ENCODE data around the gene NDUFV3.
"Not testable (repeated sequence)": the region's sequence is repeated elsewhere in the genome, so short reads cannot be mapped to it uniquely, and the experiment has no call there.

Gene NDUFV3

DNA sequence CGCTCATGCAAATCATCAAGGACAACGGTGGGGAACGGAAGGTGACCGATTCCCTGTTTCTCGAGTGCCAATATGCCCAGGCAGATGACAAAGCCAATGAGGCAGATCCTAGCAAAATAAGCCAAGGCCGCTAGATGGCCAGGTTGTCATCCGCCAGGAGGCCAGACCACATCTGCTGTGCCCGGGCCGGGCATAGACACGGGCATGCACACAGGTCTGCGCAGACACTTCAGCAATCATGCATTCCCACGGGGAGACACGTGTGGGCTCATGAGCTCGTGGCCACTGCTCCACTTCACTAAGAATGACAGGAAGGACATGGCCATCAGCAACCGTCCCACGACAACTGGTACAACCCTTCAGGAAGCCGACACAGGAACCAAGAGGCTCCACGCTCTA lies 37.2 kb upstream of the NDUFV3 start:
- no peak for DNase-seq (ENCODE audit: extremely low read depth in 1 of 2, low read depth in 1 of 2)

- no peak for DNase-seq (ENCODE audit: extremely low read depth in 1 of 2, low read depth in 1 of 2)
These were observed 35.9 kb upstream of the NDUFV3 start for GRCh38 chr21:42857216-42857615.

- DNase-seq (ENCODE audit: extremely low read depth in 1 of 2, low read depth in 1 of 2), result no peak
These were observed 34.8 kb upstream of the NDUFV3 start for GRCh38 chr21:42858185-42858847.

DNA sequence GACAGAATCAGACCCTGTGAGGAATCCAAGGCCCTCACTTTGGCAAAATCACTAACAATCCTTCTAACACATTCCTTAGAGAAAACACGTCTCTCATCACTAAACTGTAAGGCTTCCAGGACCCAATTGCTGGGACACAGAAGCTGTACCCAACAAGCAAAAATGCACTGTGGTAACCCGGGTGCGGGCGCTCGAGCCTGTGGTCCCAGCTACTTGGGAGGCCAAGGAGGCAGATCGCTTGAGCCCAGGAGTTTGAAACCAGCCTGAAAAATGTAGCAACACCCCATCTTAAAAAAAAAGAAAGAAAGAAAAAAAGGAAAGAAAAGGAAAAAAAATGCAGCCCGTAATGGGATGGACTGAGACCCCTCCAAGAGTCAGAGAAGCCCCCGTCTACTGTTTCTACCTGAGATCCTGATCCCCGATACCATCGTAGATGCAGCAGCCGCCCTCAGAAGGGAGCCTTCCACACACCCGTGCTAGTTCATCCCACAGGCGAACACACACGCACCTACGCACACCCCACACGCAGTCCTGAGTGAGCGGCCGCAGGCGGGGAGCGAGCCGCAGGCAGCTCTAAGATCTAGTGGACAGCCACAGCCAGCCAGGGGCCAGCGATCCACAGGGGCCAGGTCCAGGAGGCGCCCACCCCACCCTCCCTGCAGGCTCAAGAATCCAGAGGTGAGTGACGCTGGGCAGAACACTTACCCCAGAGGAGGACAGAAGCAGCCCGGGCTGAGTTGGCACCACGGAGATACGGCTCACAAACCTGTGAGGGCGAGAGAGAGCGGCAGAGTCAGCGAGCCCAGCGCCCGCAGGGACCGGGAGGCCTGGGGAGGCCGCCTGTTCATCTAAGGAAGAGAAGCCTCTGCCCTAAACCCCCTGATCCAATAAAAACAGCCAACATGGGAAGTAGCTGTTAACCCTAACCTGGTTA lies 33.9 kb upstream of the NDUFV3 start:
- DNase-seq (ENCODE audit: extremely low read depth in 1 of 2, low read depth in 1 of 2), result no peak

DNA sequence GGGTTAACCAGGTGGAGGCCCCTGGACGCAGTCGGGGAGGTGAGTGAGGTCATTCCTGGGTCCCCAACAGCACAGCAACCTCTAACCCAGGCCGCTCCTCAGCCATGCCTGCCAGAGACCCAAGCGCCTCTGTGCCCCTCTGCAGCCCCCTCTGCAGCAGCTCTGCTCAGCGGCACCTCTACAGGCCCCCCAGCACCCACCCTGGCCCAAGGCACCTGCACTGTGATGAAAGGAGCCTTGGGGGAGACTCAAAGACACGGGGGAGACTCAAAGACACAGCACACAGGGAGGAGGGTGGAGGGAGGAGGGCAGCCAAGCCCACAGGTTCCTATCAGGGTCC lies 33.2 kb upstream of the NDUFV3 start:
- no peak for DNase-seq (ENCODE audit: extremely low read depth in 1 of 2, low read depth in 1 of 2)

GRCh38 chr21:42860345-42860744 lies 32.8 kb upstream of the NDUFV3 start:
- no peak for DNase-seq (ENCODE audit: extremely low read depth in 1 of 2, low read depth in 1 of 2)

DNA sequence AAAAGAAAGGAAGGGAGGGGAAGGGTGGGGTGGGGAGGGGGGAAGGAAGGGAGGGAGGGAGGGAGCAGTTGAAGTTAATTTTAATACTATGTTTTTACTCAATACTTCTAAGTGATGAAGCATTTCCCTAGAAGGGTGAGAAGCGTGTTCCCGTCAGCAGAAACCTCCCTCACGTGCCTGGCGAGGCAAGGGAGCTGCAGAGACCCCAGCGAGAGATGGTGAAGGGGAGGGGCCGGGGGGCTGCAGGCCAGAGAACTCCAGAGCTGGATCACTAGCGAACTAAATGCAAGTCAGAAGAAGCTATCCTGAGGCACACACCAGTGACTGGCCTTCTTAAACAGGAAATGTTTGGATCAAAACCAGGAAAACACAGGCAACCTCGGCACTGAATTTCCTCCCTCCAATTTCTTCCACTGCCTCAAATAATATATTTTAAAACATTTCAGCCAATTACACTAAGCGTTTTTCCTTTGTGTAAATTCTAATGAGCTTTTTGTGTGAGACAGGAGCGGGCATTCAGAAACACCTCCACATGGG lies 31.7 kb upstream of the NDUFV3 start:
- DNase-seq (ENCODE audit: extremely low read depth in 1 of 2, low read depth in 1 of 2), result no peak

GRCh38 chr21:42861848-42862400 lies 31.2 kb upstream of the NDUFV3 start:
- no peak for DNase-seq (ENCODE audit: extremely low read depth in 1 of 2, low read depth in 1 of 2)

DNA sequence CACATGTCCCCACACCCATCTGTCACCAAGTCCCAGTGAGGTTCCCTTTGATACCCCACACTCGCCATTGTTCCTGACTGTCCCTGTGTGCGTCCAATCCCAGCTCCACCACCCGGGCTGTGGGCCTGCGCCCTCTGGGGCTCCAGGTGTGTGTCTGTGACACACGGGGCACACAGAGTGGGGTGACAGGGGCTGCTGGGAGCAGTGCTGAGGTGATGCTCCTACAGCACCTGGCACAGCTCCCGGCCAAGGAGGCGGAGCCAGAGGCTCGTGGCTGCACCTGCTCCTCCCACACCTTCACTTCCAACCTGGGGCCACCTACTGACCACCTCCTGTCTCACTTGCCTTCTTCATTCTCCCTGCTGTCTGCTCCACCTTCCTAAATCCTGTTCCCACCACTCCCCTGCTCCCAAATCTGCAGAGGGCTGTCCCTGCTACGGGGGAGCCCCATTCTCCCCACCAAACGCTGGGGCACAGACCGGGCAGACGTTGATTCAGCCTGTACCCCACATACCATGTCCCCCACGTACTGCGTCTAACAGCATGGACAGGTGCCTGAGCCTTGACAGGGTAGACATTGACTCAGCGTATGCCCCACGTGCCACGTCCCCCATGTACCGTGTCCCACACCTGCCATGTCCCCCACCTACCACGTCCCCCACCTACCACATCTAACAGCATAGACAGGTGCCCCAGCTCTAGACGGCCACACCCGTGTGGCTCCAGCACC lies 30.2 kb upstream of the NDUFV3 start:
- no peak for DNase-seq (ENCODE audit: extremely low read depth in 1 of 2, low read depth in 1 of 2)

DNA sequence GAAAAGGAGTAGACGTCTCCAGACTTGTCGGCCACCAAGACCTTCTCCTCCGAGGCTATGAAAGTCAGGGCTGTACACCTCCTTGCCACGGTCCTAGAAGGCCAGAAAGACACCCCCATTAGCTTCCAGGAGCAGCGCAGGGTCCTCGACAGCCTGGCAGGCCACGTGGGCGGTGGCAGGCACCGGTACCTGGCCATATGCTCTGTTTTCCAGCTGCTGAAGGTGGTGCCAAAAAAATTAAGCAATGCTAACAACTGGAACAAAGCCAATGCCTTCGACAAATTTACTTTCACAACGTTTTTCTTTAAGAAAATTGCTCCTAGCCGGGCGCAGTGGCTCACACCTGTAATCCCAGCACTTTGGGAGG lies 29.6 kb upstream of the NDUFV3 start:
- DNase-seq (ENCODE audit: extremely low read depth in 1 of 2, low read depth in 1 of 2), result no peak

DNA sequence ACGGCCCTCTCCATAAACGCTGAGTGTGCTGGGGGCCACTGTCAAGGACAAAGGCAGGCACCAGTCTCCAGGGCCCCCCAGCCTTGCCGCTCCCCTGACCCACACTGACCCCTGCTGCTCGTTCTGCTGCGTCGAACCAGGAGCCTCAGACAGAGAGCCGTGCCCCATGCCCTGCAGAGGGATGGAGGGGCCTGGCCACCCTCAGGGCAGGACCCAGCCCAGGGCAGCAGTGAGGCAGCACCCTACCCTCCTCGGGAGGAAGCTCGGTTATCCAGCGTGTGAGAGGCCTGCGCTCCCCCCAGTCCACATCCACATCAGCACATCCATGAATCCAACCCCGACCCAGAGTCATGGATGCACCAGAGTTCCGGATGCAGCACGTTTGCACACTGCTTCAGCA lies 28.8 kb upstream of the NDUFV3 start:
- no peak for DNase-seq (ENCODE audit: extremely low read depth in 1 of 2, low read depth in 1 of 2)

GRCh38 chr21:42864815-42865775 lies 28.0 kb upstream of the NDUFV3 start:
- DNase-seq (ENCODE audit: extremely low read depth in 1 of 2, low read depth in 1 of 2), result no peak

DNA sequence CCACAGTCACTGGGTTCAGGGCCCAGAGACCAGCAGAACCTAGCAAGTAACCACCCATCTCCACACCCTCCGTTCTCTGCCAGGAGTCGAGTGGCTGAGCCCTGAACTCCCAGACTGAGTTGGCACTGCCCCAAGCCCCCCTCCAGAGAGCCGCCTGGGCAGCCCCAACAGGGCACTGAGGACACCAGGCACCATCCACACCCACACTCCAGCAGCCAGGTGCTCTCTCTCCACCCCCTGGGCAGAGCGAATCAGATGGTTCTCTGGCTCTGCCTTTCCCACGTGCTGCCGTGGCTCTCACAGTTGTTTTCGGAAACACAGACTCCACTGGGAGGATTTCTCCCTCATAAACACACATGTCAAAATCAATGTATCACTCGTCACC lies 27.3 kb upstream of the NDUFV3 start:
- DNase-seq (ENCODE audit: extremely low read depth in 1 of 2, low read depth in 1 of 2), result no peak

GRCh38 chr21:42868196-42868595 lies 24.9 kb upstream of the NDUFV3 start:
- no peak for DNase-seq (ENCODE audit: extremely low read depth in 1 of 2, low read depth in 1 of 2)

GRCh38 chr21:42873096-42873495 lies 20.0 kb upstream of the NDUFV3 start:
- no peak for DNase-seq (ENCODE audit: extremely low read depth in 1 of 2, low read depth in 1 of 2)

DNA sequence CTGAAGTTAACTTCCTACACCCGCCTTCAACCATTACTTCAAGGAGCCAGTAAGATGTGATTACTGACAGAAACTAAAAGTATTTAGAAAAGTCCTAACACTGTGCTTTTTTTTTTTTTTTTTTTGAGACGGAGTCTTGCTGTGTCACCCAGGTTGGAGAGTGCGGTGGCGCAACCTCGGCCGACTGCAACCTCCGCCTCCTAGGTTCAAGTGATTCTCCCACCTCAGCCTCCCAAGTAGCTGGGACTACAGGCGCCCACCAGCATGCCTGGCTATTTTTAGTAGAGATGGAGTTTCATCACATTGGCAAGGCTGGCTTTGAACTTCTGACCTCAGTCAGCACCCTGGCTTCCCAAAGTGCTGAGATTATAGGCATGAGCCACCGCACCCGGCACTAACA lies 17.3 kb upstream of the NDUFV3 start:
- DNase-seq (ENCODE audit: extremely low read depth in 1 of 2, low read depth in 1 of 2), result not testable (repeated sequence)

DNA sequence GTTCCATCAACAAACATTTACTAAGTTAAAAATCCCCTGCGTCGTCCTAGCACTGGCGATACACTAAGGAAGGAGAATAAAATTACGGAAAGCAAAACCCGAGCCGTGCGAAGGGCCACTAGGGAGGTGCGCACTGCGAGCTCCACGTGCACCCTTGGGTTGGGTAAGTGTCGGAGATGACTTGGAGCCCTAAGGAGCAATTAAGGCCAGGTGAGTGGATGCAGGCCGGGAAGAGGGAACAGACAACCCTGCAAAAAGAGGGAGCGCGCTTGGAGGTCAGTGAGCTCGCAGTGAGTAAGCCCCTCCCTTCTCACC lies 14.5 kb upstream of the NDUFV3 start:
- DNase-seq (ENCODE audit: extremely low read depth in 1 of 2, low read depth in 1 of 2), result no peak

DNA sequence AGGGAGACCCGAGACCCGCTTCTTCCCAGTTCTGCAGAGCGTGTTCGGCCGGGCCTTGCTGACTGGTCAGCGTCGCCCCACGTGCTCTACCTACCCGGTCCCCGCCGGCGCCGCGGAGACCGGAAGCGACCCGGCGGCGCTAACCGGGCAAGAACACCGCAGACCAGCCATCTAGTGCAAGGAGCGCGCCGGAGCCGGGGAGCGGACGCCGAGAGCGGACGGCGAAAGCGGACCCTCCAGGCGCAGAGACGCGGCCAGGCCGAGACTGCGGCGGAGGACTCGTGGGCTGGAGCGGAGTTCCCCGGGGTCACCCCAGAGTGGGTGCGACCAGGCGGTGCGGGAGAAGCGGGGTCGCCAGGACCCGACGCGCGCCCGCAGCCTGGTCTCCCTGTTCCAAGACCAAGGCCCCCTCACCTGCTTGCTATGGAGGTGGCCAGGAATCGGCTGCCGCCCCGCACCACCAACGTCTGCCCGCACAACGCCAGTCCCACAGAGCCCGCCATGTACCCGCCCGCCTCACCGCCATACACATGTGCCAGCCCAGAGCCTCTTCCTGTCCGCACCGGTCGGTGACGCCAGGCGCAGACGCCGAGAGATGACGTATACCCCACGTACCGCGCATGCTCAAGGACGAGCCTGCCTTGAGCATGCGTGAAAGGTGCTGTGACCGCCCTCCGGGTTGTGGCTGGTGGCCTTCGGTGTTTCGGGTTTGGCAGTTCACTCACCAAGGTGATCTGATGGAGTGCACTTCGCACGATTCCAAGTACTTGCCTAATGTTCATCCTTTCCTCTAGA lies 13.9 kb upstream of the NDUFV3 start, which contains the start of gene WDR4:
Gene WDR4, minus strand, starts transcription at position 547 of the 795 bp plus-strand sequence. Its CDS starts 44 bp downstream, at position 503.
- peak; percentile 97 to 99 for DNase-seq (ENCODE audit: extremely low read depth in 1 of 2, low read depth in 1 of 2)

DNA sequence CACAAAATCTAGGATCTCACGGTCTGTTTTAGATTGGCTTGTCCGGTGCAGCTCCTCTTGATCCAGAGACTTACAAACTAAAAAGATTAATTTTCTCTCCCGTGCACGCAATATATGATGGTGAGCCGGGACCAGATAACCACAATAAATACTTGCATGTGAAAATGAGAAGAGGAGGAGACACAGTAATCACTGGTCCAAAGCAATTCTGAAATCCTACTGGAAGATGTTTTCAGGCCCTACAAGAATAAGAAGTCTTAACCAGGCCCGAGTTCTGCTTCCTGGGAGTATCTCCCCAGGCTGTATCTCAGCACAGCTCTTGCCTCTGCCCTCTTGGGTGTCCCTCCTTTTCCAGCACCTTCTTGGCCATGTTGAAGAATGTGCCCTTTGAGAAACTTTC lies 12.8 kb upstream of the NDUFV3 start:
- no peak for DNase-seq (ENCODE audit: extremely low read depth in 1 of 2, low read depth in 1 of 2)

Data from stimulated activated CD8-positive, alpha-beta memory T cell treated with anti-CD3 and anti-CD28 coated beads, Interleukin-7, amount 100 ng/mL, for 48 hours (primary cell).